GM12878 (cell line): ENCODE results near the gene VIT. TPM values are rescaled to one million over a fixed set of nuclear protein-coding genes. Genes with fewer than 3 reads are reported as not detected.

ENCODE experiments used
- ATAC-seq: fragments of 200-7000 bp; cut with Tn5 transposase; 3 replicates; pipeline ENCODE4 v1.9.1; 2020; ENCODE audit warnings: mild to moderate bottlenecking, moderate library complexity
- BruUV-seq: library from RNA; stranded (reverse); fragments of 400-500 nt; replicated peaks from 2 replicates; lab custom pipeline; 2021; lab: Mats Ljungman, UMichigan
- CTCF ChIA-PET: fragments of 300-600 bp; sonication (Branson Sonifier 250); formaldehyde crosslinking; extraction: SDS; loops from one replicate; lab custom pipeline; 2021; ENCODE audit warnings: inconsistent platforms; lab: Yijun Ruan, JAX
- POLR2A ChIA-PET: fragments of 350-600 bp; formaldehyde crosslinking; extraction: SDS; loops from one replicate; lab custom pipeline; 2021; ENCODE audit warnings: inconsistent platforms; lab: Charles Lee
- RAD21 ChIA-PET: fragments of 300-600 bp; sonication (Branson Sonifier 250); formaldehyde crosslinking; loops from one replicate; lab custom pipeline; 2023; ENCODE audit warnings: antibody characterized with exemption; ENCODE audit not compliant: unreplicated experiment; lab: Charles Lee
- SMC1A ChIA-PET: fragments of 300-600 bp; sonication (Branson Sonifier 250); formaldehyde crosslinking; loops from one replicate; lab custom pipeline; 2023; ENCODE audit not compliant: unreplicated experiment, uncharacterized antibody; lab: Charles Lee
- DNase-seq: peaks from one replicate; pipeline ENCODE4 v3.0.0-alpha.2; 2011; ENCODE audit warnings: low read depth, low spot score
- FAIRE-seq: peaks from 3 replicates; lab custom pipeline; 2011; peaks lifted over from hg19 to GRCh38; lab: Jason Lieb, UNC
- H2AFZ ChIP-seq: 2 replicates; pipeline ENCODE4 v1.6.0; 2011; ENCODE audit warnings: low read depth, low read length, control low read depth; ENCODE audit not compliant: control insufficient read depth
- H3K27ac ChIP-seq: 2 replicates; pipeline ENCODE4 v1.5.1; 2011; ENCODE audit warnings: control low read depth; ENCODE audit not compliant: control insufficient read depth, insufficient read depth
- H3K27me3 ChIP-seq, 2 experiments: replicated peaks in 1 of 2; 2 replicates each; pipeline versions ENCODE4 v1.6.0 to v1.6.1; 2011; ENCODE audit warnings: low read length in 1 of 2; ENCODE audit not compliant: control insufficient read depth in 2 of 2, insufficient read depth in 2 of 2
- H3K36me3 ChIP-seq, 2 experiments: 2 replicates each; pipeline ENCODE4 v1.5.1; 2011; ENCODE audit warnings: low read length in 1 of 2; ENCODE audit not compliant: control insufficient read depth in 2 of 2, insufficient read depth in 2 of 2
- H3K4me1 ChIP-seq: 2 replicates; pipeline ENCODE4 v1.6.1; 2011; ENCODE audit warnings: mild to moderate bottlenecking, low read length, moderate library complexity, mixed read lengths; ENCODE audit not compliant: control insufficient read depth, insufficient read depth
- H3K4me2 ChIP-seq: 2 replicates; pipeline ENCODE4 v1.6.0; 2011; ENCODE audit warnings: control low read depth; ENCODE audit not compliant: control insufficient read depth, insufficient read depth
- H3K4me3 ChIP-seq: fragments of 200-600 bp; sonication (generic); 2 replicates; pipeline ENCODE4 v1.5.1; 2016
- H3K79me2 ChIP-seq: 2 replicates; pipeline ENCODE4 v1.6.0; 2011; ENCODE audit warnings: low read length; ENCODE audit not compliant: control insufficient read depth, insufficient read depth
- H3K9ac ChIP-seq: 2 replicates; pipeline ENCODE4 v1.8.0; 2011; ENCODE audit warnings: low read length, control low read depth, mixed read lengths; ENCODE audit not compliant: control insufficient read depth, insufficient read depth
- H3K9me3 ChIP-seq: replicated peaks from 3 replicates; pipeline ENCODE4 v1.5.1; 2011; ENCODE audit warnings: mild to moderate bottlenecking, low read length; ENCODE audit not compliant: control insufficient read depth, insufficient read depth
- H4K20me1 ChIP-seq: 2 replicates; pipeline ENCODE4 v1.6.0; 2011; ENCODE audit not compliant: control insufficient read depth, insufficient read depth
- ESRRA ChIP-seq: IDR thresholded peaks from 2 replicates; pipeline ENCODE4 v1.6.1; 2012; ENCODE audit warnings: mild to moderate bottlenecking, low read length, improper control_type of control experiment
- PKNOX1 ChIP-seq: fragments of 450-650 bp; IDR thresholded peaks from 2 replicates; pipeline ENCODE4 v1.6.1; 2016; ENCODE audit warnings: mild to moderate bottlenecking
- STAT3 ChIP-seq: IDR thresholded peaks from 2 replicates; pipeline ENCODE4 v1.6.1; 2011; ENCODE audit warnings: low read depth, low read length, improper control_type of control experiment
- WGBS: methylation state at CpG from one replicate; pipeline ENCODE4 v1.1.6; 2016; ENCODE audit warnings: low lambda C conversion rate; ENCODE audit not compliant: insufficient replicate concordance, insufficient coverage; ENCODE audit errors: missing lambda C conversion rate; 5-methylcytosine and 5-hydroxymethylcytosine counted together
- in situ Hi-C: fragments of 300-500 bp; cut with MboI; formaldehyde crosslinking; loops from 9 replicates; pipeline ENCODE4 v1.14.3; 2018; ENCODE audit warnings: mixed read lengths
- intact Hi-C: fragments of 100-400 bp; cut with micrococcal nuclease; formaldehyde crosslinking; loops from one replicate; pipeline ENCODE4 v1.14.2; 2022; ENCODE audit not compliant: unreplicated experiment
- polyA plus RNA-seq, 11 experiments: library from polyadenylated mRNA; depleted of rRNA in 4 of 11; unstranded in 6 of 11; stranded (reverse) in 5 of 11; fragments of >200 nt; fragmentation: Nextera tagmentation in 4 of 11; fragmentation: Illumina TruSeq in 1 of 11; extraction: Ambion mirVana in 4 of 11; extraction: Trizol in 1 of 11; gene quantifications; 1 replicate in 1 of 11; 2 replicates in 10 of 11; pipeline versions ENCODE4 v1.2.1 to v1.2.3, GENCODE V29; 2011 to 2016; ENCODE audit warnings: inconsistent platforms in 2 of 11, missing spikeins in 2 of 11, low read depth in 1 of 11
- total RNA-seq, 4 experiments: library from RNA; depleted of rRNA in 3 of 4; stranded (reverse); fragments of >200 nt in 3 of 4; fragmentation: Illumina TruSeq in 1 of 4; extraction: Trizol in 1 of 4; gene quantifications; 2 replicates each; pipeline versions ENCODE4 v1.2.1 to v1.2.3, GENCODE V29; 2013 to 2021
- TF ChIP-seq, protein P1 (sequence below): fragments of 450-650 bp; IDR thresholded peaks from 2 replicates; pipeline ENCODE4 v1.6.1; 2016; ENCODE audit warnings: mild to moderate bottlenecking
- TF ChIP-seq, protein P2 (sequence below): IDR thresholded peaks from 2 replicates; pipeline ENCODE4 v1.6.1; 2012; ENCODE audit warnings: low read depth, low read length, improper control_type of control experiment
- TF ChIP-seq, protein P3 (sequence below): fragments of 450-650 bp; IDR thresholded peaks from 2 replicates; pipeline ENCODE4 v1.6.1; 2017; ENCODE audit warnings: antibody characterized with exemption, mild to moderate bottlenecking, moderate library complexity
- TF ChIP-seq, protein P4 (sequence below): fragments of 450-650 bp; IDR thresholded peaks from 2 replicates; pipeline ENCODE4 v1.6.1; 2017; ENCODE audit warnings: mild to moderate bottlenecking, low read depth, inconsistent platforms; ENCODE audit not compliant: poor library complexity, severe bottlenecking

VIT gene
- total and polyA plus RNA-seq, 10 of the 15 experiments (the other 5 are each of a cell fraction or from before 2014, with no cell fraction given): 0.05 to 0.14 TPM; not detected in 8

GRCh38 chr2:36756438-36756837, 59.9 kb downstream of the VIT start:
- Histone ChIP-seq H3K4me1 (no peaks in the 10 kb centered on the region), H3K79me2 (no peaks in the 10 kb centered on the region), H3K4me2 (no peak overlapping the region), H3K9ac (no peak overlapping the region), H2AFZ (no peak overlapping the region)
- no peak for FAIRE-seq
- CTCF ChIA-PET: interaction anchor here (0.9 kb wide), 1 partner anchor 221 kb away, joined by 3 read pairs; no protein-coding TSS in a partner anchor
- 54% methylated on average over 8 of the region's 8 CpGs for WGBS
- RAD21 ChIA-PET: no interaction called here
- TF ChIP-seq, protein P1, sequence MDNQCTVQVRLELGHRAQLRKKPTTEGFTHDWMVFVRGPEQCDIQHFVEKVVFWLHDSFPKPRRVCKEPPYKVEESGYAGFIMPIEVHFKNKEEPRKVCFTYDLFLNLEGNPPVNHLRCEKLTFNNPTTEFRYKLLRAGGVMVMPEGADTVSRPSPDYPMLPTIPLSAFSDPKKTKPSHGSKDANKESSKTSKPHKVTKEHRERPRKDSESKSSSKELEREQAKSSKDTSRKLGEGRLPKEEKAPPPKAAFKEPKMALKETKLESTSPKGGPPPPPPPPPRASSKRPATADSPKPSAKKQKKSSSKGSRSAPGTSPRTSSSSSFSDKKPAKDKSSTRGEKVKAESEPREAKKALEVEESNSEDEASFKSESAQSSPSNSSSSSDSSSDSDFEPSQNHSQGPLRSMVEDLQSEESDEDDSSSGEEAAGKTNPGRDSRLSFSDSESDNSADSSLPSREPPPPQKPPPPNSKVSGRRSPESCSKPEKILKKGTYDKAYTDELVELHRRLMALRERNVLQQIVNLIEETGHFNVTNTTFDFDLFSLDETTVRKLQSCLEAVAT: no peak
- TF ChIP-seq ESRRA (no peak), PKNOX1 (no peak), STAT3 (no peak)
- TF ChIP-seq, protein P2, sequence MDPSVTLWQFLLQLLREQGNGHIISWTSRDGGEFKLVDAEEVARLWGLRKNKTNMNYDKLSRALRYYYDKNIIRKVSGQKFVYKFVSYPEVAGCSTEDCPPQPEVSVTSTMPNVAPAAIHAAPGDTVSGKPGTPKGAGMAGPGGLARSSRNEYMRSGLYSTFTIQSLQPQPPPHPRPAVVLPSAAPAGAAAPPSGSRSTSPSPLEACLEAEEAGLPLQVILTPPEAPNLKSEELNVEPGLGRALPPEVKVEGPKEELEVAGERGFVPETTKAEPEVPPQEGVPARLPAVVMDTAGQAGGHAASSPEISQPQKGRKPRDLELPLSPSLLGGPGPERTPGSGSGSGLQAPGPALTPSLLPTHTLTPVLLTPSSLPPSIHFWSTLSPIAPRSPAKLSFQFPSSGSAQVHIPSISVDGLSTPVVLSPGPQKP: no peak
- TF ChIP-seq, protein P3, sequence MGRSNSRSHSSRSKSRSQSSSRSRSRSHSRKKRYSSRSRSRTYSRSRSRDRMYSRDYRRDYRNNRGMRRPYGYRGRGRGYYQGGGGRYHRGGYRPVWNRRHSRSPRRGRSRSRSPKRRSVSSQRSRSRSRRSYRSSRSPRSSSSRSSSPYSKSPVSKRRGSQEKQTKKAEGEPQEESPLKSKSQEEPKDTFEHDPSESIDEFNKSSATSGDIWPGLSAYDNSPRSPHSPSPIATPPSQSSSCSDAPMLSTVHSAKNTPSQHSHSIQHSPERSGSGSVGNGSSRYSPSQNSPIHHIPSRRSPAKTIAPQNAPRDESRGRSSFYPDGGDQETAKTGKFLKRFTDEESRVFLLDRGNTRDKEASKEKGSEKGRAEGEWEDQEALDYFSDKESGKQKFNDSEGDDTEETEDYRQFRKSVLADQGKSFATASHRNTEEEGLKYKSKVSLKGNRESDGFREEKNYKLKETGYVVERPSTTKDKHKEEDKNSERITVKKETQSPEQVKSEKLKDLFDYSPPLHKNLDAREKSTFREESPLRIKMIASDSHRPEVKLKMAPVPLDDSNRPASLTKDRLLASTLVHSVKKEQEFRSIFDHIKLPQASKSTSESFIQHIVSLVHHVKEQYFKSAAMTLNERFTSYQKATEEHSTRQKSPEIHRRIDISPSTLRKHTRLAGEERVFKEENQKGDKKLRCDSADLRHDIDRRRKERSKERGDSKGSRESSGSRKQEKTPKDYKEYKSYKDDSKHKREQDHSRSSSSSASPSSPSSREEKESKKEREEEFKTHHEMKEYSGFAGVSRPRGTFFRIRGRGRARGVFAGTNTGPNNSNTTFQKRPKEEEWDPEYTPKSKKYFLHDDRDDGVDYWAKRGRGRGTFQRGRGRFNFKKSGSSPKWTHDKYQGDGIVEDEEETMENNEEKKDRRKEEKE: no peak
- TF ChIP-seq, protein P4, sequence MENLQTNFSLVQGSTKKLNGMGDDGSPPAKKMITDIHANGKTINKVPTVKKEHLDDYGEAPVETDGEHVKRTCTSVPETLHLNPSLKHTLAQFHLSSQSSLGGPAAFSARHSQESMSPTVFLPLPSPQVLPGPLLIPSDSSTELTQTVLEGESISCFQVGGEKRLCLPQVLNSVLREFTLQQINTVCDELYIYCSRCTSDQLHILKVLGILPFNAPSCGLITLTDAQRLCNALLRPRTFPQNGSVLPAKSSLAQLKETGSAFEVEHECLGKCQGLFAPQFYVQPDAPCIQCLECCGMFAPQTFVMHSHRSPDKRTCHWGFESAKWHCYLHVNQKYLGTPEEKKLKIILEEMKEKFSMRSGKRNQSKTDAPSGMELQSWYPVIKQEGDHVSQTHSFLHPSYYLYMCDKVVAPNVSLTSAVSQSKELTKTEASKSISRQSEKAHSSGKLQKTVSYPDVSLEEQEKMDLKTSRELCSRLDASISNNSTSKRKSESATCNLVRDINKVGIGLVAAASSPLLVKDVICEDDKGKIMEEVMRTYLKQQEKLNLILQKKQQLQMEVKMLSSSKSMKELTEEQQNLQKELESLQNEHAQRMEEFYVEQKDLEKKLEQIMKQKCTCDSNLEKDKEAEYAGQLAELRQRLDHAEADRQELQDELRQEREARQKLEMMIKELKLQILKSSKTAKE: no peak
- TF ChIP-seq, all 136 proteins: peak for 0
- in situ Hi-C loops: no loop called here
- POLR2A ChIA-PET: no interaction called here
- H3K4me3 ChIP-seq: no peak overlapping the region
- H3K36me3 ChIP-seq: no peaks in the 10 kb centered on the region
- SMC1A ChIA-PET: interaction anchor here (0.8 kb wide), 1 partner anchor 8 kb away, joined by 3 read pairs; no protein-coding TSS in a partner anchor
- H3K9me3 ChIP-seq: no peaks in the 10 kb centered on the region
- DNase-seq (no peak), ATAC-seq (no peak)
- no TSS peak for BruUV-seq
- no peaks in the 10 kb centered on the region; a peak in 2 of 4 replicates for H3K27me3 ChIP-seq
- no peaks in the 10 kb centered on the region for H4K20me1 ChIP-seq
- intact Hi-C loops: no loop called here
- no peak overlapping the region for H3K27ac ChIP-seq
